H1 (cell line): ENCODE measurements around the gene SLC6A18.
A peak's percentile ranks its signal among the peaks of the same experiment; 100 is the strongest.

Experiments
- CTCF ChIP-seq, 3 experiments: IDR thresholded peaks; 1 replicate in 2 of 3; 2 replicates in 1 of 3; pipeline versions ENCODE4 v1.5.1 to v1.6.1; 2011; ENCODE audit warnings: low read length in 3 of 3, mild to moderate bottlenecking in 3 of 3, inconsistent platforms in 2 of 3, low read depth in 1 of 3, moderate library complexity in 1 of 3; ENCODE audit not compliant: insufficient read depth in 1 of 3; ENCODE audit errors: control extremely low read depth in 1 of 3
- EGR1 ChIP-seq: IDR thresholded peaks from 2 replicates; pipeline ENCODE4 v1.6.1; 2011; ENCODE audit warnings: low read depth, low read length, borderline replicate concordance
- EP300 ChIP-seq, 2 experiments: IDR thresholded peaks; 1 replicate in 1 of 2; 2 replicates in 1 of 2; pipeline ENCODE4 v1.6.1; 2011 to 2012; ENCODE audit warnings: low read depth in 2 of 2, low read length in 2 of 2, mild to moderate bottlenecking in 2 of 2, borderline replicate concordance in 1 of 2, inconsistent platforms in 1 of 2, moderate library complexity in 1 of 2
- EZH2 ChIP-seq: fragments of 200-600 bp; sonication (generic); IDR thresholded peaks from 2 replicates; pipeline ENCODE4 v1.7.1; 2012; ENCODE audit warnings: low read depth, mild to moderate bottlenecking, moderate library complexity, low read length, inconsistent platforms; ENCODE audit not compliant: severe bottlenecking
- POLR2A ChIP-seq, 2 experiments: IDR thresholded peaks; 1 replicate in 1 of 2; 2 replicates in 1 of 2; pipeline ENCODE4 v1.6.1; 2011; ENCODE audit warnings: low read depth in 2 of 2, low read length in 2 of 2, mild to moderate bottlenecking in 2 of 2; ENCODE audit errors: control extremely low read depth in 1 of 2
- POLR2AphosphoS5 ChIP-seq: IDR thresholded peaks from 2 replicates; pipeline ENCODE4 v1.6.1; 2011; ENCODE audit warnings: low read depth, low read length
- RAD21 ChIP-seq, 2 experiments: IDR thresholded peaks in 1 of 2; conservative IDR thresholded peaks in 1 of 2; 2 replicates each; pipeline ENCODE4 v1.6.1; 2011; ENCODE audit warnings: low read depth in 2 of 2, low read length in 2 of 2, improper control_type of control experiment in 1 of 2, inconsistent platforms in 1 of 2, mild to moderate bottlenecking in 1 of 2, moderate library complexity in 1 of 2
- SIX5 ChIP-seq: IDR thresholded peaks from 2 replicates; pipeline ENCODE4 v1.6.1; 2011; ENCODE audit warnings: mild to moderate bottlenecking, low read depth, low read length
- TAF1 ChIP-seq: IDR thresholded peaks from 2 replicates; pipeline ENCODE4 v1.6.1; 2011; ENCODE audit warnings: mild to moderate bottlenecking, low read depth, low read length
- TCF12 ChIP-seq: IDR thresholded peaks from 2 replicates; pipeline ENCODE4 v1.6.1; 2011; ENCODE audit warnings: low read depth, mild to moderate bottlenecking, low read length
- TEAD4 ChIP-seq: IDR thresholded peaks from 2 replicates; pipeline ENCODE4 v1.6.1; 2012; ENCODE audit warnings: low read depth, low read length, inconsistent platforms, mixed read lengths

GRCh38 chr5:1217596-1218206 is 7.5 kb upstream of the SLC6A18 start:
- no peak for TF ChIP-seq CTCF (IDR thresholded peaks at IDR 0.05; ENCODE audit: control extremely low read depth in 1 of 3, insufficient read depth in 1 of 3, low read depth in 1 of 3, low read length in 3 of 3)
- TF ChIP-seq RAD21 (IDR thresholded peaks at IDR 0.05 in 1 of 2, conservative IDR thresholded peaks at IDR 0.05 in 1 of 2; ENCODE audit: low read depth in 2 of 2, low read length in 2 of 2): peak in 1 of 2 experiments; percentile 4; a peak in 2 of 4 replicates
- no peak for TF ChIP-seq EZH2
- no peak for TF ChIP-seq EGR1
- no peak for TF ChIP-seq POLR2A (IDR thresholded peaks at IDR 0.05; ENCODE audit: control extremely low read depth in 1 of 2, low read depth in 2 of 2, low read length in 2 of 2)
- no peak for TF ChIP-seq TEAD4
- TF ChIP-seq EP300 (IDR thresholded peaks at IDR 0.05; ENCODE audit: borderline replicate concordance in 1 of 2, low read depth in 2 of 2, low read length in 2 of 2): no peak
- TF ChIP-seq TAF1: no peak
- TF ChIP-seq POLR2AphosphoS5: no peak
- TF ChIP-seq TCF12: no peak
- TF ChIP-seq SIX5: no peak
